ENCODE measurements around the gene GPR39.

GPR39 gene

GRCh38 chr2:132597831-132598230 is 181.2 kb downstream of the GPR39 start:
- no peak for DNase-seq (ENCODE audit: low read depth in 2 of 3, low spot score in 1 of 3)

- no peak for DNase-seq (ENCODE audit: low read depth in 2 of 3, low spot score in 1 of 3)
These were observed 181.9 kb downstream of the GPR39 start for GRCh38 chr2:132598536-132598935.

GRCh38 chr2:132599556-132599955 is 183.0 kb downstream of the GPR39 start:
- DNase-seq (ENCODE audit: low read depth in 2 of 3, low spot score in 1 of 3): no peak

- DNase-seq (ENCODE audit: low read depth in 2 of 3, low spot score in 1 of 3): no peak
These were observed 188.0 kb downstream of the GPR39 start for GRCh38 chr2:132604561-132604960.

GRCh38 chr2:132605236-132606180 is 188.9 kb downstream of the GPR39 start:
- DNase-seq (ENCODE audit: low read depth in 2 of 3, low spot score in 1 of 3): no peak

- DNase-seq (ENCODE audit: low read depth in 2 of 3, low spot score in 1 of 3): no peak
These were observed 190.0 kb downstream of the GPR39 start for GRCh38 chr2:132606649-132607048.

GRCh38 chr2:132607426-132608090 is 191.0 kb downstream of the GPR39 start:
- DNase-seq (ENCODE audit: low read depth in 2 of 3, low spot score in 1 of 3): no peak

- no peak for DNase-seq (ENCODE audit: low read depth in 2 of 3, low spot score in 1 of 3)
These were observed 191.7 kb downstream of the GPR39 start for GRCh38 chr2:132608311-132608710.

GRCh38 chr2:132609101-132609890 is 192.7 kb downstream of the GPR39 start:
- DNase-seq (ENCODE audit: low read depth in 2 of 3, low spot score in 1 of 3): no peak

GRCh38 chr2:132611719-132612118 is 195.1 kb downstream of the GPR39 start:
- DNase-seq (ENCODE audit: low read depth in 2 of 3, low spot score in 1 of 3): no peak

- DNase-seq (ENCODE audit: low read depth in 2 of 3, low spot score in 1 of 3): no peak
These were observed 198.9 kb downstream of the GPR39 start for GRCh38 chr2:132615329-132616085.

- no peak for DNase-seq (ENCODE audit: low read depth in 2 of 3, low spot score in 1 of 3)
These were observed 201.4 kb downstream of the GPR39 start for GRCh38 chr2:132617989-132618388.

- no peak for DNase-seq (ENCODE audit: low read depth in 2 of 3, low spot score in 1 of 3)
These were observed 202.1 kb downstream of the GPR39 start for GRCh38 chr2:132618734-132619133.

GRCh38 chr2:132620115-132620514 is 203.5 kb downstream of the GPR39 start:
- DNase-seq (ENCODE audit: low read depth in 2 of 3, low spot score in 1 of 3): no peak

GRCh38 chr2:132621131-132621875 is 204.7 kb downstream of the GPR39 start:
- no peak for DNase-seq (ENCODE audit: low read depth in 2 of 3, low spot score in 1 of 3)

- DNase-seq (ENCODE audit: low read depth in 2 of 3, low spot score in 1 of 3): no peak
These were observed 206.7 kb downstream of the GPR39 start for GRCh38 chr2:132623096-132623839.

- no peak for DNase-seq (ENCODE audit: low read depth in 2 of 3, low spot score in 1 of 3)
These were observed 210.9 kb downstream of the GPR39 start for GRCh38 chr2:132627536-132627935.

GRCh38 chr2:132632000-132632649 is 215.5 kb downstream of the GPR39 start:
- DNase-seq (ENCODE audit: low read depth in 2 of 3, low spot score in 1 of 3): no peak

- DNase-seq (ENCODE audit: low read depth in 2 of 3, low spot score in 1 of 3): no peak
These were observed 217.0 kb downstream of the GPR39 start for GRCh38 chr2:132633635-132634034.
